GM20431 (cell line): ENCODE data around the gene DSG4.

ENCODE experiments used
- in situ Hi-C: fragments of 300-500 bp; cut with MseI, MboI; formaldehyde crosslinking; loops from one replicate; pipeline ENCODE4 v1.15.0; 2020; ENCODE audit warnings: low sequenced_read_pairs; ENCODE audit not compliant: unreplicated experiment

DSG4 gene

GRCh38 chr18:31444142-31444541 is 67.6 kb downstream of the DSG4 start:
- in situ Hi-C loops = no loop called here

- in situ Hi-C loops = no loop called here
Measured at GRCh38 chr18:31445908-31446307, 69.3 kb downstream of the DSG4 start.

- in situ Hi-C loops = no loop called here
Measured at GRCh38 chr18:31446854-31447253, 70.3 kb downstream of the DSG4 start.

- in situ Hi-C loops = no loop called here
Measured at GRCh38 chr18:31447530-31448191, 71.1 kb downstream of the DSG4 start, which contains the start of gene DSG3. Gene DSG3 (plus strand): TSS chr18:31447741. CDS start chr18:31447878, 137 bp downstream.

GRCh38 chr18:31450409-31450808 is 73.8 kb downstream of the DSG4 start:
- in situ Hi-C loops = no loop called here

- in situ Hi-C loops = no loop called here
Measured at GRCh38 chr18:31451625-31452024, 75.0 kb downstream of the DSG4 start.

GRCh38 chr18:31454066-31454708 is 77.6 kb downstream of the DSG4 start:
- in situ Hi-C loops = no loop called here
